Mammary microvascular endothelial cell (primary cell): ENCODE results near the gene POLD1. TPM values are rescaled to one million over a fixed set of nuclear protein-coding genes. Genes with fewer than 3 reads are reported as not detected.

Experiments used
- total RNA-seq: library from RNA; depleted of rRNA; stranded (reverse); fragments of >200 nt; gene quantifications from 2 replicates; pipeline ENCODE4 v1.2.3, GENCODE V29; 2015

POLD1 gene
- 49.6 and 54.2 TPM in 2 replicates for total RNA-seq

GRCh38 chr19:50383852-50384684 is at the start of gene POLD1:
Gene POLD1, plus strand, starts transcription at chr19:50384347. Its CDS starts 14,505 bp downstream, at chr19:50398852.

GRCh38 chr19:50365434-50366306 is 18.5 kb upstream of the POLD1 start, which contains the start of gene NAPSA:
Gene NAPSA, minus strand, starts transcription at chr19:50365639. Its CDS starts 18 bp downstream, at chr19:50365621.

DNA sequence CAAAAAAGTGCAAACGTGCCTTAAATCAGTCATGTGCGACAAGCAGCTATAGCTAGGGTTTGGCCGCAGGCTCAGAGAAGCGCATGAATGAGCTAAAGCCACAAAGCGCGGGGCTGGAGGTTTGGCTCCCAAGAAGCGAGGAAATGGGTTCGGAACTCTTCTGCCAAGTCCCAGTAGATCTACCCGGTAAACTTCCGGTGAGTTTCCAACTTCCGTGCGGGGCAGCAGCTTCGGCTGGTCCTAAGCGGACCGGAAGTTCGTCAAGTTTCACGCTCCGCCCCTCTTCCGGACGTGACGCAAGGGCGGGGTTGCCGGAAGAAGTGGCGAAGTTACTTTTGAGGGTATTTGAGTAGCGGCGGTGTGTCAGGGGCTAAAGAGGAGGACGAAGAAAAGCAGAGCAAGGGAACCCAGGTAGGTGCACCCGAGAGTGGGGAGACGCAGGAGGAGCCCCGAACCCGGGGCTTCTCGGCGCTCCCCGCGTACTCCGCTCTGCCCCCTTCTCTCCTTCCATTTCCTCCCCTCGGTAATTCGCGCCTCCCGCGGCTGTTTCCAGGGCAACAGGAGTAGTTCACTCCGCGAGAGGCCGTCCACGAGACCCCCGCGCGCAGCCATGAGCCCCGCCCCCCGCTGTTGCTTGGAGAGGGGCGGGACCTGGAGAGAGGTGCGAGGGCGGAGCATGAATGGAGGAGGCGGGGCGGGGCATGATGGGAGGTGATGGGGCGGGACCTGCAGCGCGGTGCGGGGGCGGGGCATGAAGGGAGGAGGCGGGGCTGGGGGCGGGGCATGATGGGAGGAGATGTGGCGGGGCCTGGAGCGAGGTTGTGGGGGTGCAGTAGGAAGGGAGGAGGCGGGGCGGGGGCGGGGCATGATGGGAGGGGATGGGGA is 7.7 kb upstream of the POLD1 start, which contains the start of gene NR1H2:
Gene NR1H2, plus strand, starts transcription at position 292 of the 885 bp plus-strand sequence. CDS start 1,149 bp downstream, outside the sequence.

GRCh38 chr19:50418176-50419021 is 34.3 kb downstream of the POLD1 start, which contains the start of gene SPIB:
Gene SPIB, plus strand, starts transcription at chr19:50418938. Its CDS starts 25 bp downstream, at chr19:50418963.

DNA sequence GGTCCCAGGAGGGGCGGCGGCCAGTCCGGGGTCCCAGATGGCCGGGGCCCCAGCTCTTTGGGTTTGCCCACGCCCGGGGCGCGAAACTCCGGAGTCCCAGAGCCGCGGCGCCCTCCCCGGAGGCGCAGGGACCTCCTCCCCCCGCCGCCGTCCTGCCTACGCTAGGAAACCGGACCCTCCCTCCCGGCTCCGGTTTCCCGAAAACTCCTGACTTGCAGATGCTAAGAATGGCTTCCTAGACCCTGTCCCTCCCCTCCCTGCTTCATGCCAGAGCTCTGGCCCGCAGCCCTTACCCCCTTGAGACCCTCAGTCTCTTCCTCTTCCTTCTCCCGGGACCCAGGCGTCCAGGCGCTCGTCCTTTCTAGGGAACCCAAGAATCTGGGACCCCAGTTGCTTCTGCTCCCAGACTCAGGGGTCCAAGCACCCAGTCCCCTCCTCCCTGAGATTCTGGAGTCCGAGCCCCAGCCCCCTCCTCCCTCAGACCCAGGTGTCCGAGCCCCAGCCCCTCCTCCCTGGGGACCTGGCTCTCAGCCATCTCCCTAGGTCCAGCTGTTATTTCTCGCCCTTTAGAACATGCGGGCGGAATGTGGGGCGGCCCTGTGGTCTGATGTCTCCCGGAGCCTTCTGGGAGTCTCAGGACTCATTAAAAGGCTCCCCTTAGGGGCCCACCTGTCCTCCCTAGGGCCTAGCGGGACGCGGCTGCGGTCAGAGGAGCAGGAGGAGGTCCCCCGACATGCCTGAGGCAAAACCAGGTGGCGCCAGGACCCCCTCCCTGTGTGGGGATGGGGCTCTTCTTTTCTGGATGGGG is 48.3 kb downstream of the POLD1 start, which contains the start of gene MYBPC2:
Gene MYBPC2, plus strand, starts transcription at position 672 of the 808 bp plus-strand sequence. Its CDS starts 62 bp downstream, at position 734.

Other genes with a start within 250 kb of the POLD1 start
- gene IZUMO2, start 221.1 kb upstream of the POLD1 start, total RNA-seq, result not detected in 2 replicates
- gene MYH14, start 180.7 kb upstream of the POLD1 start, total RNA-seq, result 0.27 TPM in 1 of 2 replicates, not detected in the other
- under 0.01 TPM in 1 of 2 replicates, not detected in the other for gene KCNC3, start 55.0 kb upstream of the POLD1 start, total RNA-seq
- 0.10 and 0.73 TPM in 2 replicates for gene NAPSA, start 18.7 kb upstream of the POLD1 start, total RNA-seq
- gene NR1H2, start 7.9 kb upstream of the POLD1 start, total RNA-seq, result 78.3 and 91.7 TPM in 2 replicates
- gene SPIB, start 34.6 kb downstream of the POLD1 start, total RNA-seq, result not detected in 2 replicates
- not detected in 2 replicates for gene MYBPC2, start 48.5 kb downstream of the POLD1 start, total RNA-seq
- 77.8 and 90.0 TPM in 2 replicates for gene EMC10, start 92.2 kb downstream of the POLD1 start, total RNA-seq
- not detected in 2 replicates for gene GARIN5A, start 92.5 kb downstream of the POLD1 start, total RNA-seq
- 24.2 and 42.2 TPM in 2 replicates for gene JOSD2, start 126.8 kb downstream of the POLD1 start, total RNA-seq
- not detected in 2 replicates for gene ASPDH, start 129.6 kb downstream of the POLD1 start, total RNA-seq
- gene LRRC4B, start 184.1 kb downstream of the POLD1 start, total RNA-seq, result 0.05 TPM in 1 of 2 replicates, not detected in the other